Smooth muscle cell (in vitro differentiated cells): Measurements from ENCODE around the gene PNO1. TPM values are rescaled to one million over a fixed set of nuclear protein-coding genes. Genes with fewer than 3 reads are reported as not detected.

ENCODE experiments used
- DNase-seq: peaks from one replicate; lab custom pipeline; 2025; ENCODE audit not compliant: unreplicated experiment; lab: John Stamatoyannopoulos, UW
- H2AFZ ChIP-seq: fragments of 200-600 bp; sonication (generic); 2 replicates; pipeline ENCODE4 v1.6.0; 2016; ENCODE audit warnings: antibody characterized with exemption, low read depth, mild to moderate bottlenecking
- H3F3A ChIP-seq: fragments of 200-600 bp; sonication (generic); 2 replicates; pipeline ENCODE4 v1.6.0; 2017; ENCODE audit warnings: antibody characterized with exemption, low read depth
- H3K27ac ChIP-seq: fragments of 200-600 bp; sonication (generic); 2 replicates; pipeline ENCODE4 v1.5.1; 2016; ENCODE audit warnings: low read depth, mild to moderate bottlenecking
- H3K27me3 ChIP-seq: fragments of 200-600 bp; sonication (generic); 2 replicates; pipeline ENCODE4 v1.6.1; 2016; ENCODE audit warnings: low read depth, mild to moderate bottlenecking
- H3K36me3 ChIP-seq: fragments of 200-600 bp; sonication (generic); 2 replicates; pipeline ENCODE4 v1.5.1; 2016; ENCODE audit warnings: low read depth
- H3K4me1 ChIP-seq: fragments of 200-600 bp; sonication (generic); 2 replicates; pipeline ENCODE4 v1.5.1; 2016; ENCODE audit warnings: low read depth
- H3K4me2 ChIP-seq: fragments of 200-600 bp; sonication (generic); 2 replicates; pipeline ENCODE4 v1.6.0; 2016; ENCODE audit warnings: mild to moderate bottlenecking
- H3K4me3 ChIP-seq: fragments of 200-600 bp; sonication (generic); 2 replicates; pipeline ENCODE4 v1.5.1; 2016; ENCODE audit warnings: mild to moderate bottlenecking
- H3K79me2 ChIP-seq: fragments of 200-600 bp; sonication (generic); 2 replicates; pipeline ENCODE4 v1.6.0; 2016; ENCODE audit warnings: low read depth, mild to moderate bottlenecking
- H3K9ac ChIP-seq: fragments of 200-600 bp; sonication (generic); 2 replicates; pipeline ENCODE4 v1.6.0; 2016; ENCODE audit warnings: low read depth
- H3K9me3 ChIP-seq: fragments of 200-600 bp; sonication (generic); replicated peaks from 2 replicates; pipeline ENCODE4 v1.5.1; 2016; ENCODE audit warnings: low read depth
- H4K20me1 ChIP-seq: fragments of 200-600 bp; sonication (generic); 2 replicates; pipeline ENCODE4 v1.6.0; 2016; ENCODE audit warnings: low read depth
- WGBS: methylation state at CpG from one replicate; pipeline ENCODE4 v1.1.7; 2016; ENCODE audit warnings: low lambda C conversion rate; 5-methylcytosine and 5-hydroxymethylcytosine counted together
- polyA plus RNA-seq: library from polyadenylated mRNA; unstranded; fragments of >200 nt; fragmentation: Nextera tagmentation; extraction: Ambion mirVana; gene quantifications from 2 replicates; pipeline ENCODE4 v1.2.1, GENCODE V29; 2016
- total RNA-seq: library from RNA; depleted of rRNA; stranded (reverse); fragments of >200 nt; gene quantifications from 2 replicates; pipeline ENCODE4 v1.2.3, GENCODE V29; 2014
- TF ChIP-seq, protein P1 (sequence below): fragments of 200-600 bp; sonication (generic); IDR thresholded peaks from 2 replicates; pipeline ENCODE4 v1.5.1; 2017; ENCODE audit warnings: borderline replicate concordance, mild to moderate bottlenecking, antibody characterized with exemption; ENCODE audit not compliant: insufficient read depth, poor library complexity, severe bottlenecking

PNO1 gene
- total and polyA plus RNA-seq, 2 experiments from 2014 or later = 12.9 to 19.2 TPM

DNA sequence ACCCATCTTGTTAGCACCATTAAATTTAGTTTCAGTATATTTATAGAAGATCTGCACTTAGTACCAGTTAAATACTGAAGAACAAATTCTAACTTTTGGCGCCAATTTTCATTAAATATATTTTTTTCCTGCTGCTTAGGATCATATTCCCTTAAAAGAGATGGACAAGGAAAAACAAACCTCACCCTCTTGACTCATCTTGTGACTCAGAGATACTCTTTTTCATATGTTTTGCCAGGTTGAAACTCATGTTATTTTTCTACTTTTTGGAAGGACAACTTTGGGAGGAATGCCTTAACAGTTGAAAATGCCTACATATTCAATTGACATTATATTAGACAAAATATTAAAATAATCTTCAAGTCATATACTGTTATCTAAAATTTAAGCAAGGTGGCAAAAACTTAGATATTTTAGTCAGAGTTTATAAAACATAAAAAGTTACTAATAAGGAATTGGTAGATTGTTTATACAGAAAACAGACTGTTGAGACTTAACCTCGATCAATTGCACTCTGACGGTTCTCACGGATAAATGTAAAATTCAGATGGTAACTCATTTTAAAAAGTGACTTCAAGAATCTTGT lies 36.2 kb downstream of the PNO1 start:
- Histone ChIP-seq H3F3A (peaks cover 4% of the 10 kb centered on the region), H3K9ac (peak overlapping the region; percentile 5), H3K36me3 (no peaks in the 10 kb centered on the region), H2AFZ (no peak overlapping the region), H3K27me3 (no peaks in the 10 kb centered on the region), H4K20me1 (peaks cover 94% of the 10 kb centered on the region), H3K79me2 (peaks cover 96% of the 10 kb centered on the region), H3K27ac (peak overlapping the region; percentile 60), H3K9me3 (no peaks in the 10 kb centered on the region), H3K4me3 (no peak overlapping the region), H3K4me1 (peaks cover 11% of the 10 kb centered on the region), H3K4me2 (peak overlapping the region; percentile 38)
- 91% methylated on average over 4 of the region's 4 CpGs for WGBS
- TF ChIP-seq, protein P1, sequence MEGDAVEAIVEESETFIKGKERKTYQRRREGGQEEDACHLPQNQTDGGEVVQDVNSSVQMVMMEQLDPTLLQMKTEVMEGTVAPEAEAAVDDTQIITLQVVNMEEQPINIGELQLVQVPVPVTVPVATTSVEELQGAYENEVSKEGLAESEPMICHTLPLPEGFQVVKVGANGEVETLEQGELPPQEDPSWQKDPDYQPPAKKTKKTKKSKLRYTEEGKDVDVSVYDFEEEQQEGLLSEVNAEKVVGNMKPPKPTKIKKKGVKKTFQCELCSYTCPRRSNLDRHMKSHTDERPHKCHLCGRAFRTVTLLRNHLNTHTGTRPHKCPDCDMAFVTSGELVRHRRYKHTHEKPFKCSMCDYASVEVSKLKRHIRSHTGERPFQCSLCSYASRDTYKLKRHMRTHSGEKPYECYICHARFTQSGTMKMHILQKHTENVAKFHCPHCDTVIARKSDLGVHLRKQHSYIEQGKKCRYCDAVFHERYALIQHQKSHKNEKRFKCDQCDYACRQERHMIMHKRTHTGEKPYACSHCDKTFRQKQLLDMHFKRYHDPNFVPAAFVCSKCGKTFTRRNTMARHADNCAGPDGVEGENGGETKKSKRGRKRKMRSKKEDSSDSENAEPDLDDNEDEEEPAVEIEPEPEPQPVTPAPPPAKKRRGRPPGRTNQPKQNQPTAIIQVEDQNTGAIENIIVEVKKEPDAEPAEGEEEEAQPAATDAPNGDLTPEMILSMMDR = no peak
- DNase-seq = no peak

DNA sequence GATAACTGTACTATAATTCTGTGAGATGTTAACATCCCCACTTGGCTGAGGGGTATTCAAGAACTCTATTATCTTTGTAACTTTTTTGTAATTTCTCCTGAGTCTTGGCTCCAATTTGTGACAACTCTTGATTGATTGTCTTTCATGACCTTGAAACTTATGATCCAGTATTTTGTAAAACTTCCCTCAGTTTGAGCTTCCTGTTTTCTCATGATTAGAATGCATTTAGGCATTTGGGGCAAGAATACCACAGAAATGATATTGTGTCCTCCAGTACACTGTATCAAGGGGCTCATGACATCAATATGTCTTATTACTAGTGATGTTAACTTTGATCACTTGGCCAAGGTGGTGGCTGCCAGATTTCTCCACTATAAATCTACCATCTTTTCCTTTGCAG lies 37.4 kb downstream of the PNO1 start:
- Histone ChIP-seq H3K9me3 (no peaks in the 10 kb centered on the region), H3K4me1 (peaks cover 11% of the 10 kb centered on the region), H3K9ac (no peak overlapping the region), H3K79me2 (peaks cover 100% of the 10 kb centered on the region), H3K27ac (no peak overlapping the region), H3K4me2 (no peak overlapping the region), H2AFZ (no peak overlapping the region), H3K4me3 (no peak overlapping the region), H3K36me3 (no peaks in the 10 kb centered on the region), H3F3A (peaks cover 8% of the 10 kb centered on the region), H3K27me3 (no peaks in the 10 kb centered on the region), H4K20me1 (peaks cover 94% of the 10 kb centered on the region)
- TF ChIP-seq, protein P1 = no peak
- no peak for DNase-seq

DNA sequence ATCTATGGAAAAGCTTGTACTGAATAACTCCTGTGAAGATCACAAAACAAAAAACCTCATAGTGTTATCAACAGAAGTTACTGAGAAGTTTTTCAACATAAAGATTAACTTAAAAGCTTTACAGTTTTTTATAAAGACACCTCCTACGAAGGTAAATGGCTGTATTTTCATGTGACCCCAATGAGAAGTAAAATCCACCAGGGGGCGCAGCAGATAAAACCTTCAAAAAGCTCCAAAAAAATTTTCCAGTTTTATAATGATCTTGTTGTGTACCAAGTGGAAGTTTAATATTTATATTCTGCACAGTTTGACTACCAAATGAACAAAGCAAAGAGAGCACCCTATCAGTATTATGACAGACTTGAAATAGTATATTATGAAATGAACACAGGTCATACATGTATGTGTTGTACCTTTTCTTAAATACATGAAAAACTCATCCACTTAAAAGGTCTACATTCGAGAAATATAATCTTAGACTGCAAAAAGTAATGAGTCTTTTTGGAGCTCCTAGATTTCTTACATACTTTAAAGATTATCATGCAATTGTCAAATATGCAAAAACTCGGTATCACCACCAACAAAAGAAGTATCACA lies 38.5 kb downstream of the PNO1 start:
- no peaks in the 10 kb centered on the region for H3K9me3 ChIP-seq
- H4K20me1 ChIP-seq = peaks cover 94% of the 10 kb centered on the region
- H3K4me2 ChIP-seq = no peak overlapping the region
- peaks cover 8% of the 10 kb centered on the region for H3F3A ChIP-seq
- DNase-seq = no peak
- TF ChIP-seq, protein P1 = peak; percentile 51
- H3K36me3 ChIP-seq = no peaks in the 10 kb centered on the region
- H3K27me3 ChIP-seq = no peaks in the 10 kb centered on the region
- no peak overlapping the region for H2AFZ ChIP-seq
- no peak overlapping the region for H3K9ac ChIP-seq
- WGBS = 76% methylated on average over 4 of the region's 4 CpGs
- H3K4me1 ChIP-seq = peaks cover 11% of the 10 kb centered on the region
- H3K4me3 ChIP-seq = no peak overlapping the region
- H3K27ac ChIP-seq = no peak overlapping the region
- peaks cover 100% of the 10 kb centered on the region for H3K79me2 ChIP-seq
